ENCODE data around the gene CTNNA3. TPM values are rescaled to one million over a fixed set of nuclear protein-coding genes. Genes with fewer than 3 reads are reported as not detected.

The CTNNA3 gene
- total and polyA plus RNA-seq, 4 experiments from 2014 or later = not detected

GRCh38 chr10:67049988-67050387, 646.0 kb downstream of the CTNNA3 start:
- no peak for DNase-seq
- no peak overlapping the region for H3K4me3 Mint-ChIP-seq
- peaks cover 0 to 2% of the 10 kb centered on the region in 2 donors for H3K27me3 Mint-ChIP-seq
- POLR2A ChIA-PET (ENCODE audit: partially characterized antibody) = no interaction called here
- Histone ChIP-seq H3K36me3 (ENCODE audit: insufficient read depth, low read length) (no peaks in the 10 kb centered on the region), H3K27ac (ENCODE audit: low read depth, low read length) (no peak overlapping the region), H3K9me3 (ENCODE audit: control insufficient read depth in 1 of 2, low read length in 2 of 2) (no peaks in the 10 kb centered on the region), H3K4me3 (ENCODE audit: low read length in 2 of 2) (no peak overlapping the region), H3K4me1 (ENCODE audit: insufficient read depth, low read length) (no peaks in the 10 kb centered on the region), H3K27me3 (ENCODE audit: insufficient read depth, low read length) (no peaks in the 10 kb centered on the region)
- no peaks in the 10 kb centered on the region for H3K36me3 Mint-ChIP-seq
- H3K4me1 Mint-ChIP-seq = no peaks in the 10 kb centered on the region
- CTCF ChIA-PET (ENCODE audit: partially characterized antibody) = no interaction called here
- H3K27ac Mint-ChIP-seq = no peak overlapping the region
- intact Hi-C loops (cut with micrococcal nuclease) = no loop called here
- H3K9me3 Mint-ChIP-seq = no peaks in the 10 kb centered on the region

GRCh38 chr10:67046507-67046906, 649.5 kb downstream of the CTNNA3 start:
- Mint-ChIP-seq H3K27me3 (no peaks in the 10 kb centered on the region), H3K9me3 (no peaks in the 10 kb centered on the region), H3K4me1 (no peaks in the 10 kb centered on the region), H3K27ac (no peak overlapping the region), H3K36me3 (no peaks in the 10 kb centered on the region), H3K4me3 (no peak overlapping the region)
- no peaks in the 10 kb centered on the region for H3K27me3 ChIP-seq (ENCODE audit: insufficient read depth, low read length)
- H3K4me3 ChIP-seq (ENCODE audit: low read length in 2 of 2) = no peak overlapping the region
- CTCF ChIA-PET (ENCODE audit: partially characterized antibody) = no interaction called here
- H3K36me3 ChIP-seq (ENCODE audit: insufficient read depth, low read length) = no peaks in the 10 kb centered on the region
- DNase-seq = no peak
- no peak overlapping the region for H3K27ac ChIP-seq (ENCODE audit: low read depth, low read length)
- POLR2A ChIA-PET (ENCODE audit: partially characterized antibody) = no interaction called here
- no peaks in the 10 kb centered on the region for H3K9me3 ChIP-seq (ENCODE audit: control insufficient read depth in 1 of 2, low read length in 2 of 2)
- intact Hi-C loops (cut with micrococcal nuclease) = no loop called here
- no peaks in the 10 kb centered on the region for H3K4me1 ChIP-seq (ENCODE audit: insufficient read depth, low read length)

- H3K27me3 ChIP-seq (ENCODE audit: insufficient read depth, low read length) = no peaks in the 10 kb centered on the region
- H3K4me3 Mint-ChIP-seq = no peak overlapping the region
- no peaks in the 10 kb centered on the region for H3K4me1 Mint-ChIP-seq
- no peaks in the 10 kb centered on the region for H3K27me3 Mint-ChIP-seq
- ChIA-PET CTCF (ENCODE audit: partially characterized antibody) (no interaction called here), POLR2A (ENCODE audit: partially characterized antibody) (no interaction called here)
- no peaks in the 10 kb centered on the region for H3K9me3 Mint-ChIP-seq
- H3K27ac Mint-ChIP-seq = no peak overlapping the region
- no peaks in the 10 kb centered on the region for H3K36me3 Mint-ChIP-seq
- H3K9me3 ChIP-seq (ENCODE audit: control insufficient read depth in 1 of 2, low read length in 2 of 2) = no peaks in the 10 kb centered on the region
- H3K4me3 ChIP-seq (ENCODE audit: low read length in 2 of 2) = no peak overlapping the region
- H3K27ac ChIP-seq (ENCODE audit: low read depth, low read length) = no peak overlapping the region
- no peaks in the 10 kb centered on the region for H3K4me1 ChIP-seq (ENCODE audit: insufficient read depth, low read length)
- intact Hi-C loops (cut with micrococcal nuclease) = no loop called here
- H3K36me3 ChIP-seq (ENCODE audit: insufficient read depth, low read length) = no peaks in the 10 kb centered on the region
- DNase-seq = peak in 1 of 5 donors; percentile 14
Measured at GRCh38 chr10:67045404-67045803, 650.6 kb downstream of the CTNNA3 start.

- Histone ChIP-seq H3K4me1 (ENCODE audit: insufficient read depth, low read length) (no peaks in the 10 kb centered on the region), H3K27me3 (ENCODE audit: insufficient read depth, low read length) (no peaks in the 10 kb centered on the region), H3K9me3 (ENCODE audit: control insufficient read depth in 1 of 2, low read length in 2 of 2) (no peaks in the 10 kb centered on the region), H3K4me3 (ENCODE audit: low read length in 2 of 2) (no peak overlapping the region), H3K36me3 (ENCODE audit: insufficient read depth, low read length) (no peaks in the 10 kb centered on the region), H3K27ac (ENCODE audit: low read depth, low read length) (no peak overlapping the region)
- intact Hi-C loops (cut with micrococcal nuclease) = no loop called here
- CTCF ChIA-PET (ENCODE audit: partially characterized antibody) = no interaction called here
- no peak for DNase-seq
- H3K36me3 Mint-ChIP-seq = no peaks in the 10 kb centered on the region
- no peaks in the 10 kb centered on the region for H3K27me3 Mint-ChIP-seq
- H3K4me1 Mint-ChIP-seq = no peaks in the 10 kb centered on the region
- POLR2A ChIA-PET (ENCODE audit: partially characterized antibody) = no interaction called here
- H3K4me3 Mint-ChIP-seq = no peak overlapping the region
- H3K27ac Mint-ChIP-seq = no peak overlapping the region
- no peaks in the 10 kb centered on the region for H3K9me3 Mint-ChIP-seq
Measured at GRCh38 chr10:67043041-67043440, 653.0 kb downstream of the CTNNA3 start.

- DNase-seq = no peak
- Mint-ChIP-seq H3K27me3 (no peaks in the 10 kb centered on the region), H3K9me3 (peaks cover 0 to 2% (median 0%) of the 10 kb centered on the region in 8 donors), H3K4me3 (no peak overlapping the region), H3K4me1 (no peaks in the 10 kb centered on the region), H3K36me3 (no peaks in the 10 kb centered on the region), H3K27ac (no peak overlapping the region)
- no peak overlapping the region for H3K27ac ChIP-seq (ENCODE audit: low read depth, low read length)
- no peaks in the 10 kb centered on the region for H3K36me3 ChIP-seq (ENCODE audit: insufficient read depth, low read length)
- no peaks in the 10 kb centered on the region for H3K9me3 ChIP-seq (ENCODE audit: control insufficient read depth in 1 of 2, low read length in 2 of 2)
- intact Hi-C loops (cut with micrococcal nuclease) = no loop called here
- ChIA-PET CTCF (ENCODE audit: partially characterized antibody) (no interaction called here), POLR2A (ENCODE audit: partially characterized antibody) (no interaction called here)
- no peaks in the 10 kb centered on the region for H3K27me3 ChIP-seq (ENCODE audit: insufficient read depth, low read length)
- H3K4me1 ChIP-seq (ENCODE audit: insufficient read depth, low read length) = no peaks in the 10 kb centered on the region
- H3K4me3 ChIP-seq (ENCODE audit: low read length in 2 of 2) = no peak overlapping the region
Measured at GRCh38 chr10:67036808-67037207, 659.2 kb downstream of the CTNNA3 start.

GRCh38 chr10:67033878-67034277, 662.1 kb downstream of the CTNNA3 start:
- H3K4me3 Mint-ChIP-seq = no peak overlapping the region
- intact Hi-C loops (cut with micrococcal nuclease) = no loop called here
- Histone ChIP-seq H3K4me3 (ENCODE audit: low read length in 2 of 2) (no peak overlapping the region), H3K27ac (ENCODE audit: low read depth, low read length) (no peak overlapping the region), H3K4me1 (ENCODE audit: insufficient read depth, low read length) (no peaks in the 10 kb centered on the region), H3K27me3 (ENCODE audit: insufficient read depth, low read length) (no peaks in the 10 kb centered on the region), H3K9me3 (ENCODE audit: control insufficient read depth in 1 of 2, low read length in 2 of 2) (no peaks in the 10 kb centered on the region), H3K36me3 (ENCODE audit: insufficient read depth, low read length) (no peaks in the 10 kb centered on the region)
- no peaks in the 10 kb centered on the region for H3K27me3 Mint-ChIP-seq
- ChIA-PET CTCF (ENCODE audit: partially characterized antibody) (no interaction called here), POLR2A (ENCODE audit: partially characterized antibody) (no interaction called here)
- no peaks in the 10 kb centered on the region for H3K36me3 Mint-ChIP-seq
- no peak for DNase-seq
- H3K27ac Mint-ChIP-seq = no peak overlapping the region
- H3K4me1 Mint-ChIP-seq = no peaks in the 10 kb centered on the region
- H3K9me3 Mint-ChIP-seq = peaks cover 0 to 2% (median 0%) of the 10 kb centered on the region in 8 donors

GRCh38 chr10:67022099-67022498, 673.9 kb downstream of the CTNNA3 start:
- Histone ChIP-seq H3K27ac (ENCODE audit: low read depth, low read length) (no peak overlapping the region), H3K36me3 (ENCODE audit: insufficient read depth, low read length) (no peaks in the 10 kb centered on the region), H3K4me3 (ENCODE audit: low read length in 2 of 2) (no peak overlapping the region), H3K4me1 (ENCODE audit: insufficient read depth, low read length) (no peaks in the 10 kb centered on the region), H3K27me3 (ENCODE audit: insufficient read depth, low read length) (no peaks in the 10 kb centered on the region), H3K9me3 (ENCODE audit: control insufficient read depth in 1 of 2, low read length in 2 of 2) (no peaks in the 10 kb centered on the region)
- no peak overlapping the region for H3K27ac Mint-ChIP-seq
- H3K27me3 Mint-ChIP-seq = peaks cover 0 to 2% of the 10 kb centered on the region in 2 donors
- POLR2A ChIA-PET (ENCODE audit: partially characterized antibody) = no interaction called here
- H3K9me3 Mint-ChIP-seq = peaks cover 0 to 3% (median 0%) of the 10 kb centered on the region in 8 donors
- H3K4me3 Mint-ChIP-seq = no peak overlapping the region
- no peaks in the 10 kb centered on the region for H3K36me3 Mint-ChIP-seq
- H3K4me1 Mint-ChIP-seq = no peaks in the 10 kb centered on the region
- CTCF ChIA-PET (ENCODE audit: partially characterized antibody) = no interaction called here
- intact Hi-C loops (cut with micrococcal nuclease) = no loop called here
- no peak for DNase-seq

- Histone ChIP-seq H3K27me3 (ENCODE audit: insufficient read depth, low read length) (no peaks in the 10 kb centered on the region), H3K4me3 (ENCODE audit: low read length in 2 of 2) (no peak overlapping the region), H3K9me3 (ENCODE audit: control insufficient read depth in 1 of 2, low read length in 2 of 2) (no peaks in the 10 kb centered on the region), H3K27ac (ENCODE audit: low read depth, low read length) (no peak overlapping the region), H3K4me1 (ENCODE audit: insufficient read depth, low read length) (no peaks in the 10 kb centered on the region), H3K36me3 (ENCODE audit: insufficient read depth, low read length) (no peaks in the 10 kb centered on the region)
- Mint-ChIP-seq H3K9me3 (peaks cover 0 to 2% (median 0%) of the 10 kb centered on the region in 8 donors), H3K36me3 (no peaks in the 10 kb centered on the region), H3K27ac (no peak overlapping the region), H3K4me3 (no peak overlapping the region), H3K27me3 (peaks cover 0 to 2% of the 10 kb centered on the region in 2 donors), H3K4me1 (no peaks in the 10 kb centered on the region)
- intact Hi-C loops (cut with micrococcal nuclease) = no loop called here
- POLR2A ChIA-PET (ENCODE audit: partially characterized antibody) = no interaction called here
- CTCF ChIA-PET (ENCODE audit: partially characterized antibody) = interaction anchor here (1.0 kb wide), 1 partner anchor 15 kb away, joined by 3 read pairs; no protein-coding TSS in a partner anchor
- DNase-seq = no peak
Measured at GRCh38 chr10:67017218-67017617, 678.8 kb downstream of the CTNNA3 start.
